HG03558 (cell line): ENCODE measurements around the gene NKIRAS1.
"Not testable (repeated sequence)": the region's sequence is repeated elsewhere in the genome, so short reads cannot be mapped to it uniquely, and the experiment has no call there.

Source experiments
- ATAC-seq: cut with Tn5 transposase; IDR thresholded peaks from one replicate; pipeline ENCODE4 v1.9.1; 2021; ENCODE audit warnings: moderate number of reproducible peaks; ENCODE audit not compliant: unreplicated experiment; ENCODE audit errors: extremely low read depth

The NKIRAS1 gene

DNA sequence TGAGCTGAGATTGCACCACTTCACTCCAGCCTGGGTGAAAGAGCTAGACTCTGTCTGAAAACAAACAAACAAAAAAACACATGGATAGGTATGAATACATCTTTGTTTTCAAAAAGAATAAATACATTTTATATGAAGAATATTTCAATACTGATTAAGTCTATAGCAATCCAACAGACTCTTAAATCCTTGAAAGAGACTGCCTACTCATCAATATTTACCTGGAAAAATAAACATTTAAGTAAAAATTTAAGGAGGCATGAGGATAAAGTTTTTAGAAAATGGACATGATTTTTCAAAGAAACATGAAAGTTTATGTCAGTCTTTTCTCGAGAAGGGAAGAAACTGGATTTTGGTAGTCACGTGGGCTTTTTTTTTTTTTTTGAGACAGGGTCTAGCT, 5.4 kb downstream of the NKIRAS1 start:
- ATAC-seq: no peak

GRCh38 chr3:23909341-23909740, 7.4 kb downstream of the NKIRAS1 start:
- ATAC-seq: no peak

DNA sequence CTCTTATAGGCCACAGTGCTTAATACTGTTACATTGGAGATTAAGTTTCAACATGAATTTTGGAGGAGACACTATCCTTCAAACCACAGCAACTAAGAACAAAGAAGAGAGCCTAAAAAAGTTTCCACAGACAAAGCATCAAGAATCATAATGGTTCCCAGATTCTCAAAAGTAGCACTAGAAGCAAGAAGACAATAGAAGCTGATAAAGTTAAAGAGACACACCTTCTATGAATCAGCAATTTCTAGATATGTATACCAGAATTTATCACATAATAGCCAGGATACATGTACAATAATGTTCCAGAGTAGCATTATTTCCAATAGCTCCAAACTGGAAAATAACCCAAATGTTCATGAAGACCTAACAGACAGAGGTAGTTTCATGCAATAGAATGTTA, 12.2 kb downstream of the NKIRAS1 start:
- no peak for ATAC-seq

- ATAC-seq: no peak
These were observed 16.0 kb downstream of the NKIRAS1 start for GRCh38 chr3:23900744-23901143.

DNA sequence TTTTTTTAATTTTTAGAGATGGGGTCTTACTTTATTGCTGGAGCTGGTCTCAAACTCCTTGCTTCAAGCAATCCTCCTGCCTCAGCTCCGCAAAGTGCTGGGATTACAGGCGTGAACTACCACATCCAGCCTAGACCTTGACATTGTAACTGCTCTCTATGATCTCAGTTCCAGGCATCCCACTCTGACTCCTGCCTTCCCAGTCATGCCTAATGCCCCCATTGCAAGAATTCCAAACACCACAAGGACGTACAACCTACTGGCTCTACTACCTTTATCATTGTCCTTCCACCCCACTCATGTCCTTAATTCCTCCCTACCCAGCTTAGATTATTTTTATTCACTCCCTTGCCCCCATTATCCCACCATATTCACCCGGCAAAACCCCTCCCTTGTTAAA, 21.6 kb downstream of the NKIRAS1 start:
- no peak for ATAC-seq

- ATAC-seq: no peak
These were observed 22.3 kb downstream of the NKIRAS1 start for GRCh38 chr3:23894254-23895061.

DNA sequence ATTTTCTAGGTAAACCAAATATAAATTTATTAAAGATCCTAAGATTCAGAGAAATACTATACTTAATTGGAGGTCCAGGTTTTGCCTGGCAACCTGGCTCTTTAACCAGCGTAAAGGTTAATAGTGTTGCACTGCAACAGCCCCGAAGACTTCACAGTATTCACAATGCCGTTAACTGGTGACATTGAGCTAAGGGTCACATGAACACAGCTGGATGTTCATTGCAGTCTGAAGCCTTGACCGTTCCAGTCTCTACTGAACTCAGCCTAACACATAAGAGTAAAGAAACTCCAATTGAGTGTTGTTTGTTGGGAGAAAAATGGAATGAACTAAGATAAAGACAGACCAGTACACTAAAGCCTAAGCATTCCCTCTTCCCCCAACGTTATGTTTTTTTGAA, 26.8 kb downstream of the NKIRAS1 start:
- ATAC-seq: no peak

DNA sequence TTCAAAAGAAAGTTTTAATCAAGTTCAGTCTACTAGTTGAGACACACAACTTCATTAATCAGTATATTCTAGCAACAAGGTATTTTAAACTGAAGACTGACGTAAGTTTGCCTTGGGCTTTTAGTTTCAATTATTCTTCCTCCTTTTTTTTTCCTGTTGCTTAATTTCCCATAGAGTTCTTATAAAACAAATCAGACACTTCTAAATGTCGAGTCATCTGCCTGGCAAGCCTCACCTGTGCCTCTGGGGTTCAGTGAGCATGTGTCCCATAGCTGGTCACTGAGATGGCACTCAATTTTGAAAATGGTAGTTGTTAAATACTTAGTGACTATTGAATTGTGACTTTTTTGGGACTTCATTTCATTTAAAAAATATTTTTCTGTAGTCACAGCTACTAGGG, 27.4 kb downstream of the NKIRAS1 start:
- no peak for ATAC-seq

DNA sequence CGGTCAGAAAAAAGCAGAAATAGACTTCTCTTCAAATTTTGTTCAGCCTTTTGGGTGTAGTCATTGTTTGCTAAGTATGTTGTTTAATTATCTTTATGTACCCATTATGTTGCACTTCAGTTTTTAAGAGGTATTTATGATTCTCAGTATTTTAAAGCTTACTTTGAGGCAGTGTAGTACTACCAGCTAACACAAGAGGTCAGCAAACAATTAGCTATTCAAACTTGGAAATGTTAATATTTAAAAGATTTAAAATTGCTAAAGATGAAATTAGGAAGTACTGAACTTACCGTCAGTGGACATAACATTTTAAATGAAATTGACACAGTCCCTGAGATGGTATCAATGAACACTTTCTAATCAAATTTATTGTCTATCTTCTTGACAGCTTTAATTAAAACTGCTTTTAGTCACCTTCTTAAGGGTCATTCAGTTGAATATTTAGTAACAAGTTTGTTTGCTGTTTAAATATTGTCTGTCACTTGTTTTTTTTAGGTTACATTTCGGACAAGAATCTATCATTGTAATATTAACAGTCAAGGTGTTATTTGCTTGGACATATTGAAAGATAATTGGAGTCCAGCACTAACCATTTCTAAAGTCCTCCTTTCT, 28.1 kb downstream of the NKIRAS1 start:
- no peak for ATAC-seq

DNA sequence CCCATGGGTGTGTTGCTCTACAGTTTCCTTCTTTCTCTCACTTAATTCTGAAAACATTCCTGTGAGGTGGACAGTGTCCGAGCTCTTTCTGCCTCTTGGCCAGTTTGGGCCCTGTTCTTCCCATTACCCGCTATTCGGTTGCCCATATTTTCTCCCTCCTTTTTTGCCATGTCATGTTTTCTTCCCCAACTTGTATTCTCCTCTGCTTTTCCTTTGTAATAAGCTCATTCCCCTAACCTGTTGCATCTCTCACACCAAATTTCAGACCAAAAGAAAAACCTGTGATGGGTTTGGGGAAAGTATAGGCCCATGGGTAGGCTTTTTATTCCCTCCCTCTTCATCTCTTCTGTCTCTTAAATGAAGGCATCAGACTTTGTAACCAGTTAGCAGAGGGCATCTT, 30.5 kb downstream of the NKIRAS1 start:
- no peak for ATAC-seq

GRCh38 chr3:23885210-23885609, 31.6 kb downstream of the NKIRAS1 start:
- ATAC-seq: no peak

DNA sequence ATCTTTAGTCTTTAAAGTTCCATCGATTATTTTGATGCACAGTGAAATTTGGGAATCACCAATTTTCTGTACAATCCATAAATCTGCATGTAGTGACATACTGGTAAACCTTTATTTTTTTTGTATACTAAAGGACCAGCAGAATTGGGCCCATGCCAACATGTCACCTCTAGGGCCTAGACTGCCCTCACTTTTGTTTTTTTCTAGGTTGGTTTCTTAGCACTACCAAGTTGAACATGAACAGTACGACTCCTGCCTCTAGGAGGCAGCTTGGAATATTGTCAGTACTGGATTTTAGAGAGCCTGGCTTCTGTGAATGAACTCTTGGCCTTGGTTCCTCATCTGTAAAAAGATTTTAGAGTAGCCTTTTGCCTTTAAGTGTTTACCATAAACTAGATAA, 32.3 kb downstream of the NKIRAS1 start:
- no peak for ATAC-seq

- no peak for ATAC-seq
These were observed 34.3 kb downstream of the NKIRAS1 start for GRCh38 chr3:23882487-23882918.

DNA sequence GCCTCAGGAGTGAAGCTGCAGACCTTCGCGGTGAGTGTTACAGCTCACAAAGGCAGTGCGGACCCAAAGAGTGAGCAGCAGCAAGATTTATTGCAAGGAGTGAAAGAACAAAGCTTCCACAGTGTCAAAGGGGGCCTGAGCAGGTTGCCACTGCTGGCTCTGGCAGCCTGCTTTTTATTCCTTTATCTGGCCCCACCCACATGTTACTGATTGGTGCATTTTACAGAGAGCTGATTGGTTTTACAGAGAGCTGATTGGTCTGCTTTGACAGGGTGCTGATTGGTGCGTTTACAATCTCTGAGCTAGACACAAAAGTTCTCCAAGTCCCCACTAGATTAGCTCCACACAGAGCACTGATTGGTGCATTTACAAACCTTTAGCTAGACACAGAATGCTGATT, 34.8 kb downstream of the NKIRAS1 start:
- not testable (repeated sequence) for ATAC-seq

DNA sequence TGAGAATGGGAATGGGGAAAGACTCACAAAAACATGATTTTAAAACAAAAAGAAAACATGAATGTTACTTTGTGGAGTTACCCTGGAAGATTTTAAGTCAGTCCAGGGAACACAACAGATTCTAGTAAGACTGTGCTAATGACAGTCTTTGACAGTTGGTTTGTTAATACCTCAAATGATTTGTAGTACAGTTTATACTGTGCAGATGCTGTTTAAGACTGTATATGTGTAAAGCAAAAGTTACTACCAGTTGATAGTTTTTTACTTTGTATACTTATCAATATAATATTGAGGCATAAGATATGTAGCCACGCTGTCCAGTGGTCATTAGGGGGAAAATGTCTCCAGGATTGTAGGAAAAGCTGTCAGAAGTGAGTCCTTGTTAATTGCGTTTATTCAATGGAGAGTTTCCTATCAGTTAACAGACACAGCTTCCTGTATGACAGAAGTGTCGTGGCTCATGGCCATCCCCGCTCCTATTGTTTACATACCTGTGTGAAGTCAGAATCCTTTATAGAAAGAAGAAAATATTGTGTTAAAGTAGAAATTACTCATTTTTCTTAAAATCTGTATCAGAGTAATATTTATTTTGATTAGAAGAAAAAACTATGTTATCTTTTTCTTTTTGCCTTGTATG, 36.0 kb downstream of the NKIRAS1 start:
- no peak for ATAC-seq

DNA sequence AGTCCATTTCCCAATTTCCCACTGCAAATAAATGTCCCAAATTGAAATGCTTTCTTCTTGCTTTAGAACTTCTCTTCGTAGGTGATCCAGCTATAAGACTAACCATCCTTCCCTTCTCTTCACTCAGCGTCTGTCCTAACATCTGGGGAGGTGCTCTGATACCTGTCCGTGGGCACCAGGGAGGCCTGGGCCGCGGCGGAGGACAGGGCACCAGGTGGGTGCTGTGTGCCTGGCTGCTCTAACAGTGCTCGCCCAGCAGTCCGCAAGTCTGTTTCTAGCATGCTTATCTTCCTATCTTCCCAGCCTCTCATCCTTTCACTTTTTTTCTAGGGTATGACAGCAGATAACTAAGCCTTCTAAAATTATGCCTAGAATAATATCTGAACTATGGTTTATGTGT, 37.3 kb downstream of the NKIRAS1 start:
- no peak for ATAC-seq

DNA sequence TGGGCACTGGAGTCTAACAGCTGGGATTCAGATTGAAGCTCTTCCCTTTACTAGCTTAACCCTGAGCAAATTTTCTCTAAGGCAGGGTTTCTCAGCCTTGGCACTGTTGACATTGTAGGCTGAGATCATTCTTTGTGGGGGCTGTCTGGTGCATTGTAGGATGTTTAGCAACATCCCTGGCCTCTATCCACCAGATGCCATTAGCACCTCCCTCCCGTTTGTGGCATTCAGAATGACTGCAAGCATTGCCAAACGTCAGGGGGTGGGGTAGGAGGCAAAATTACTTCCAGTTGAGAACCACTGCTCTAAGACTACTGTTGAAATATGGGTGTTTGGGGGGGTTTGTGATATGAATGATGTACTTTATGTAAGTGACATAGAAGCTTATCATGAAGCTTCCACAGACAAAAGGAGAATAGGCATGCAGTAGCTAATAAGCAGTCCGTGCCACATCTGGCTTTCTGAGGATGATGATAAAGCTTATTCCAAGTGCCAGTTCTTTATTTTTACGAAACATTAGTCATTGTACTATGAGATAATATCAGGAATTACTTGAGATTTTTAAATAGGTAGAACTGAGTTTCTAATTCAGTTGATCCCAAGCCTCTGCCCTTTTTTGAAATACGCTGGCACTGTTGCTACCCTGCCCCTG, 39.3 kb downstream of the NKIRAS1 start:
- ATAC-seq: no peak

DNA sequence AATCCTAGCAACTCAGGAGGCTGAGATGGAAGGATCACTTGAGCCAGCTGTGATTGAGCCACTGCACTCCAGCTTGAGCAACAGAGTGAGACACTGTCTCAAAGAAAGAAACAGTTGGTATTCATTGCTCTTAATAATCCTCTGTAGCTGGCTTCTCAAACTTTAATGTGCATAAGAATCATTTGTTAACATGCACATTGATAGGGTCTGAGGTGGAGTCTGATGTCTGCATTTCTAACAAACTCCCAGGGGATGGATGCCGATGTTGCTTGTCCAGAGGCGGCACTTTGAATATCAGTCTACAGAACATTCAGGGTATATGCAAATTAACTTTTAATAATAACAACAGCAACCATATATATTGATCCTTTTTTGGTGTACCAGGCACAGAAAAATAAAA, 39.9 kb downstream of the NKIRAS1 start:
- no peak for ATAC-seq

GRCh38 chr3:23875113-23875725, 41.6 kb downstream of the NKIRAS1 start:
- no peak for ATAC-seq

- ATAC-seq: no peak
These were observed 42.3 kb downstream of the NKIRAS1 start for GRCh38 chr3:23874359-23875112.
